Uterus (tissue), 4 donors: ENCODE results near the gene ROPN1B. TPM values are rescaled to one million over a fixed set of nuclear protein-coding genes. Genes with fewer than 3 reads are reported as not detected.
"Not testable (repeated sequence)": the region's sequence is repeated elsewhere in the genome, so short reads cannot be mapped to it uniquely, and the experiment has no call there.

Experiments
- DNase-seq, 2 donors: peaks; one replicate each; pipeline ENCODE4 v3.0.0-alpha.2; 2019 to 2020
- H3K27ac ChIP-seq, 2 donors: fragments of 200-600 bp; sonication (generic); 1 replicate in 1 of 2; 2 replicates in 1 of 2; pipeline ENCODE4 v1.5.1; 2016 to 2018
- H3K27me3 ChIP-seq, 2 donors: fragments of 200-600 bp; sonication (generic); one replicate each; pipeline ENCODE4 v1.5.1; 2018 to 2019; ENCODE audit warnings: control low read depth in 1 of 2
- H3K36me3 ChIP-seq, 2 donors: fragments of 200-600 bp; sonication (generic); one replicate each; pipeline ENCODE4 v1.5.1; 2019; ENCODE audit warnings: control low read depth in 1 of 2
- H3K4me1 ChIP-seq, 2 donors: fragments of 200-600 bp; sonication (generic); one replicate each; pipeline ENCODE4 v1.5.1; 2018 to 2019; ENCODE audit warnings: control low read depth in 1 of 2
- H3K4me3 ChIP-seq, 2 donors: fragments of 200-600 bp; sonication (generic); 1 replicate in 1 of 2; 2 replicates in 1 of 2; pipeline ENCODE4 v1.5.1; 2018 to 2019; ENCODE audit warnings: mild to moderate bottlenecking in 1 of 2
- H3K9me3 ChIP-seq, 2 donors: fragments of 200-600 bp; sonication (generic); one replicate each; pipeline ENCODE4 v1.5.1; 2019; ENCODE audit warnings: control low read depth in 1 of 2
- CTCF ChIP-seq, 4 experiments: fragments of 200-600 bp in 2 of 4; fragments of 450-650 bp in 2 of 4; sonication (generic) in 2 of 4; IDR thresholded peaks; one replicate each; pipeline ENCODE4 v1.5.1; 2016 to 2019; ENCODE audit warnings: antibody characterized with exemption in 4 of 4, mild to moderate bottlenecking in 2 of 4, moderate library complexity in 1 of 4
- POLR2A ChIP-seq, 2 donors: fragments of 450-650 bp; IDR thresholded peaks; one replicate each; pipeline ENCODE4 v1.6.1; 2016; ENCODE audit warnings: antibody characterized with exemption in 2 of 2, mild to moderate bottlenecking in 1 of 2, moderate library complexity in 1 of 2
- intact Hi-C: fragments of 100-400 bp; cut with DNase I; formaldehyde crosslinking; loops from one replicate; pipeline ENCODE4 v1.15.1; 2023; ENCODE audit warnings: low total_unique reads
- total RNA-seq, 4 donors: library from RNA; depleted of rRNA in 3 of 4; stranded (reverse); fragments of >200 nt in 3 of 4; gene quantifications; one replicate each; pipeline versions ENCODE4 v1.1.0 to v1.2.4, GENCODE V29; 2014 to 2023
- donor health status: DM: yes; HTN: yes; CAD: no.

ROPN1B gene
- total RNA-seq, 4 donors from 2014 or later: 0.70 TPM; not detected in 3

GRCh38 chr3:125960456-125961288 is 8.3 kb upstream of the ROPN1B start:
- Histone ChIP-seq H3K4me1 (no peaks in the 10 kb centered on the region), H3K36me3 (no peaks in the 10 kb centered on the region), H3K27ac (no peak overlapping the region), H3K27me3 (no peaks in the 10 kb centered on the region), H3K9me3 (no peaks in the 10 kb centered on the region), H3K4me3 (no peak overlapping the region)
- no peak for TF ChIP-seq CTCF (IDR thresholded peaks at IDR 0.05)
- TF ChIP-seq POLR2A (IDR thresholded peaks at IDR 0.05): no peak
- no peak for DNase-seq
- intact Hi-C loops: no loop called here

GRCh38 chr3:125961289-125961589 is 7.7 kb upstream of the ROPN1B start:
- H3K9me3 ChIP-seq: no peaks in the 10 kb centered on the region
- no peaks in the 10 kb centered on the region for H3K4me1 ChIP-seq
- H3K36me3 ChIP-seq: no peaks in the 10 kb centered on the region
- DNase-seq: no peak
- H3K27me3 ChIP-seq: no peaks in the 10 kb centered on the region
- H3K27ac ChIP-seq: no peak overlapping the region
- intact Hi-C loops: no loop called here
- H3K4me3 ChIP-seq: no peak overlapping the region
- TF ChIP-seq POLR2A (IDR thresholded peaks at IDR 0.05): no peak
- TF ChIP-seq CTCF (IDR thresholded peaks at IDR 0.05): no peak

DNA sequence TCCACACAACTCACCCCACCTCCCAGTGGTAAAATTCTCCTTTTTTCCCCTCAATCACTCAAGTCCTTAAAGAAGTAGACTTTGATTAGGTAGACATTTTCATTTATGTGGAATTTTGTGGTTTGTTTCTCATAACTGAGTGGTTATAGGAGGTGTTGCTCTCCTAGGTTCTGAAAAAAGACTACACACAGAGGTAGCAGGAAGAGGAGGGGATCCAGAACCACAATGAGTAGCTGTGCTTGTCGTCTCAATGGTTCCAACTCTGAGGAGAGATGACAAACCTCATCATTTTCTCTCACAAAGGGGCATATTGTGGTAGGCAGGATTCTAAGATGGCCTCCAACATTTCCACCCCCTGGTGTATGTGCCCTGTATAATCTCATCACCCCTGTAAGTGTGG is 5.1 kb upstream of the ROPN1B start:
- H3K4me1 ChIP-seq, H3K4me3 ChIP-seq, H3K9me3 ChIP-seq, intact Hi-C loops, H3K27ac ChIP-seq, DNase-seq, H3K27me3 ChIP-seq, H3K36me3 ChIP-seq: not testable (repeated sequence)

DNA sequence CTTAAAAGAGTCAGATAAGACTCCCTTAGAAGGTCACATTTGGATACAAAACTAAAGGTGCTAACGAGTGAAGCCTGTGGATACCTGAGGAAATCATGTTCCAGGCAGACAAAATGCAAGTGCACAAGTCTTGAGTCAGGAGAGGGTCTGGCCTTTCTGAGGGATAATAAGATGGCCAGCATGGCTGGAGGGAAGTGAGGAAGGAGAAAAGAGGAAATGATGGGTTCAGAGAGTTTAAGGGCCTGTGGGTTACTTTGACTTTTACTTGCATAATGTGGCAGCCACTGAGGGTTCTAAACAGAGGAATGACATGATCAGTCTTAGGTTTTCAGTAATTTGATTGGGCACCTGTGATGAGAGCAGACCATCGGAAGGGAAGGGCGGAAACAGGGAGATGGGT is 3.5 kb upstream of the ROPN1B start:
- H3K36me3 ChIP-seq: no peaks in the 10 kb centered on the region
- no peaks in the 10 kb centered on the region for H3K4me1 ChIP-seq
- H3K4me3 ChIP-seq: no peak overlapping the region
- no peaks in the 10 kb centered on the region for H3K9me3 ChIP-seq
- TF ChIP-seq CTCF (IDR thresholded peaks at IDR 0.05): no peak
- TF ChIP-seq POLR2A (IDR thresholded peaks at IDR 0.05): no peak
- no peak for DNase-seq
- H3K27ac ChIP-seq: no peak overlapping the region
- intact Hi-C loops: no loop called here
- no peaks in the 10 kb centered on the region for H3K27me3 ChIP-seq

- intact Hi-C loops: no loop called here
- no peak for DNase-seq
- Histone ChIP-seq H3K36me3 (no peaks in the 10 kb centered on the region), H3K4me3 (no peak overlapping the region), H3K9me3 (no peaks in the 10 kb centered on the region), H3K27me3 (no peaks in the 10 kb centered on the region), H3K4me1 (no peaks in the 10 kb centered on the region), H3K27ac (no peak overlapping the region)
- TF ChIP-seq POLR2A (IDR thresholded peaks at IDR 0.05) (no peak), CTCF (IDR thresholded peaks at IDR 0.05) (no peak)
Measured at GRCh38 chr3:125967156-125967555, 1.8 kb upstream of the ROPN1B start.

GRCh38 chr3:125968121-125968520 is 857 bp upstream of the ROPN1B start:
- H3K36me3 ChIP-seq, intact Hi-C loops, DNase-seq, H3K9me3 ChIP-seq, H3K27ac ChIP-seq, H3K4me1 ChIP-seq, H3K4me3 ChIP-seq, H3K27me3 ChIP-seq: not testable (repeated sequence)
